PC-3 (cell line): ENCODE results near the gene ATP1B3.

Experiments
- EZH2 ChIP-seq: fragments of 300-600 bp; sonication (generic); IDR thresholded peaks from one replicate; pipeline ENCODE4 v1.6.1; 2017; ENCODE audit warnings: antibody characterized with exemption, mild to moderate bottlenecking, low read length; ENCODE audit not compliant: unreplicated experiment
- TF ChIP-seq, protein P1 (sequence below): fragments of 300-600 bp; sonication (generic); conservative IDR thresholded peaks from 2 replicates; pipeline ENCODE4 v1.5.1; 2017; ENCODE audit warnings: antibody characterized with exemption, low read depth, mild to moderate bottlenecking, low read length

DNA sequence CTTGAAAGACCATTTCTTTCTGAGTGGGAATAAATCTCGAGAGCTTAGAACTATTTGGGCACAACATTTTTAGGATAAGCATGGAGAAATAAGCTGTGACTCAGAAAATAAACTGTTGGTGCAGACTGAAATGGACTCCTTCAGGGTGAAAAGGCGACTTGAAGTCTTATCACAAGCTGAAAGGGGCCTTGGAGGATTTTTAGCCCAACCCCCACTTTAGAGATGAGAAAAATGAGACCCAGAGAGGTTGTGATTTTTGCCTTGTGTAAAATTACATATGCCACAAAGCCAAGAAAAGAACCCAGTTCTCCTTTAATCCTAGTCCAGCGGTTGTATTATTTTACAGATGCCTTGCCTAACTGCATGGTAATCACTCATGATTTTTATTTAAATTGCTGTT lies 1.5 kb downstream of the ATP1B3 start:
- TF ChIP-seq, protein P1, sequence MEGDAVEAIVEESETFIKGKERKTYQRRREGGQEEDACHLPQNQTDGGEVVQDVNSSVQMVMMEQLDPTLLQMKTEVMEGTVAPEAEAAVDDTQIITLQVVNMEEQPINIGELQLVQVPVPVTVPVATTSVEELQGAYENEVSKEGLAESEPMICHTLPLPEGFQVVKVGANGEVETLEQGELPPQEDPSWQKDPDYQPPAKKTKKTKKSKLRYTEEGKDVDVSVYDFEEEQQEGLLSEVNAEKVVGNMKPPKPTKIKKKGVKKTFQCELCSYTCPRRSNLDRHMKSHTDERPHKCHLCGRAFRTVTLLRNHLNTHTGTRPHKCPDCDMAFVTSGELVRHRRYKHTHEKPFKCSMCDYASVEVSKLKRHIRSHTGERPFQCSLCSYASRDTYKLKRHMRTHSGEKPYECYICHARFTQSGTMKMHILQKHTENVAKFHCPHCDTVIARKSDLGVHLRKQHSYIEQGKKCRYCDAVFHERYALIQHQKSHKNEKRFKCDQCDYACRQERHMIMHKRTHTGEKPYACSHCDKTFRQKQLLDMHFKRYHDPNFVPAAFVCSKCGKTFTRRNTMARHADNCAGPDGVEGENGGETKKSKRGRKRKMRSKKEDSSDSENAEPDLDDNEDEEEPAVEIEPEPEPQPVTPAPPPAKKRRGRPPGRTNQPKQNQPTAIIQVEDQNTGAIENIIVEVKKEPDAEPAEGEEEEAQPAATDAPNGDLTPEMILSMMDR: no peak
- no peak for TF ChIP-seq EZH2
